NK-92 (cell line): ENCODE data around the gene DACH2.
"Not testable (repeated sequence)": the region's sequence is repeated elsewhere in the genome, so short reads cannot be mapped to it uniquely, and the experiment has no call there.

Source experiments
- DNase-seq: peaks from one replicate; lab custom pipeline; 2025; ENCODE audit not compliant: unreplicated experiment; lab: John Stamatoyannopoulos, UW

Gene DACH2

GRCh38 chrX:86148024-86148511, at the start of gene DACH2:
Gene DACH2, plus strand, starts transcription at chrX:86148451.
- DNase-seq, result no peak

GRCh38 chrX:86102341-86102740, 45.9 kb upstream of the DACH2 start:
- no peak for DNase-seq

- no peak for DNase-seq
These were observed 45.2 kb upstream of the DACH2 start for GRCh38 chrX:86103061-86103460.

- no peak for DNase-seq
These were observed 43.7 kb upstream of the DACH2 start for GRCh38 chrX:86104526-86104925.

GRCh38 chrX:86121916-86122315, 26.3 kb upstream of the DACH2 start:
- no peak for DNase-seq

- no peak for DNase-seq
These were observed 14.5 kb upstream of the DACH2 start for GRCh38 chrX:86133761-86134160.

GRCh38 chrX:86137071-86137470, 11.2 kb upstream of the DACH2 start:
- no peak for DNase-seq

- DNase-seq, result no peak
These were observed 6.5 kb upstream of the DACH2 start for GRCh38 chrX:86141786-86142185.

GRCh38 chrX:86146102-86146501, 2.1 kb upstream of the DACH2 start:
- no peak for DNase-seq

- DNase-seq, result no peak
These were observed 343 bp downstream of the DACH2 start for GRCh38 chrX:86148594-86148993.

GRCh38 chrX:86149119-86149518, 868 bp downstream of the DACH2 start:
- DNase-seq, result no peak

- DNase-seq, result no peak
These were observed 6.3 kb downstream of the DACH2 start for GRCh38 chrX:86154553-86154952.

GRCh38 chrX:86171366-86171765, 23.1 kb downstream of the DACH2 start:
- no peak for DNase-seq

GRCh38 chrX:86178906-86179305, 30.7 kb downstream of the DACH2 start:
- DNase-seq, result no peak

GRCh38 chrX:86181325-86181724, 33.1 kb downstream of the DACH2 start:
- DNase-seq, result not testable (repeated sequence)

GRCh38 chrX:86192827-86193226, 44.6 kb downstream of the DACH2 start:
- no peak for DNase-seq

- DNase-seq, result no peak
These were observed 46.5 kb downstream of the DACH2 start for GRCh38 chrX:86194758-86195157.

- no peak for DNase-seq
These were observed 47.1 kb downstream of the DACH2 start for GRCh38 chrX:86195343-86195742.

- DNase-seq, result no peak
These were observed 49.6 kb downstream of the DACH2 start for GRCh38 chrX:86197815-86198214.

- DNase-seq, result no peak
These were observed 62.5 kb downstream of the DACH2 start for GRCh38 chrX:86210772-86211171.

- DNase-seq, result no peak
These were observed 67.0 kb downstream of the DACH2 start for GRCh38 chrX:86215260-86215659.

GRCh38 chrX:86237482-86237881, 89.2 kb downstream of the DACH2 start:
- DNase-seq, result no peak

GRCh38 chrX:86241547-86241946, 93.3 kb downstream of the DACH2 start:
- DNase-seq, result no peak

GRCh38 chrX:86263526-86263925, 115.3 kb downstream of the DACH2 start:
- no peak for DNase-seq
